Mammary epithelial cell (primary cell): Measurements from ENCODE around the gene CDK4.

Source experiments
- EZH2 ChIP-seq: IDR thresholded peaks from 2 replicates; pipeline ENCODE4 v1.6.1; 2012; ENCODE audit warnings: low read length, inconsistent platforms, borderline replicate concordance
- TF ChIP-seq, protein P1 (sequence below), 2 donors: IDR thresholded peaks in 1 of 2; conservative IDR thresholded peaks in 1 of 2; 2 replicates each; pipeline ENCODE4 v1.5.1; 2011 to 2012; ENCODE audit warnings: inconsistent platforms in 2 of 2, low read length in 2 of 2, mild to moderate bottlenecking in 2 of 2, control low read depth in 1 of 2, low read depth in 1 of 2; ENCODE audit not compliant: insufficient read depth in 1 of 2; ENCODE audit errors: extremely low read depth in 1 of 2

GRCh38 chr12:57733928-57734327 is 18.2 kb downstream of the CDK4 start:
- TF ChIP-seq, protein P1, sequence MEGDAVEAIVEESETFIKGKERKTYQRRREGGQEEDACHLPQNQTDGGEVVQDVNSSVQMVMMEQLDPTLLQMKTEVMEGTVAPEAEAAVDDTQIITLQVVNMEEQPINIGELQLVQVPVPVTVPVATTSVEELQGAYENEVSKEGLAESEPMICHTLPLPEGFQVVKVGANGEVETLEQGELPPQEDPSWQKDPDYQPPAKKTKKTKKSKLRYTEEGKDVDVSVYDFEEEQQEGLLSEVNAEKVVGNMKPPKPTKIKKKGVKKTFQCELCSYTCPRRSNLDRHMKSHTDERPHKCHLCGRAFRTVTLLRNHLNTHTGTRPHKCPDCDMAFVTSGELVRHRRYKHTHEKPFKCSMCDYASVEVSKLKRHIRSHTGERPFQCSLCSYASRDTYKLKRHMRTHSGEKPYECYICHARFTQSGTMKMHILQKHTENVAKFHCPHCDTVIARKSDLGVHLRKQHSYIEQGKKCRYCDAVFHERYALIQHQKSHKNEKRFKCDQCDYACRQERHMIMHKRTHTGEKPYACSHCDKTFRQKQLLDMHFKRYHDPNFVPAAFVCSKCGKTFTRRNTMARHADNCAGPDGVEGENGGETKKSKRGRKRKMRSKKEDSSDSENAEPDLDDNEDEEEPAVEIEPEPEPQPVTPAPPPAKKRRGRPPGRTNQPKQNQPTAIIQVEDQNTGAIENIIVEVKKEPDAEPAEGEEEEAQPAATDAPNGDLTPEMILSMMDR (conservative IDR thresholded peaks at IDR 0.05 in 1 of 2, IDR thresholded peaks at IDR 0.05 in 1 of 2; ENCODE audit: extremely low read depth in 1 of 2, insufficient read depth in 1 of 2, low read depth in 1 of 2, low read length in 2 of 2): no peak
- TF ChIP-seq EZH2: no peak
